Activated gamma-delta T cell treated with anti-CD3 and anti-CD28 coated beads, Interleukin-2, amount 50 U/mL, for 16 hours (primary cell): ENCODE data around the gene SDF4.
"Not testable (repeated sequence)": the region's sequence is repeated elsewhere in the genome, so short reads cannot be mapped to it uniquely, and the experiment has no call there.

Source experiments
- DNase-seq: peaks from one replicate; pipeline ENCODE4 v3.0.0-alpha.2; 2020; ENCODE audit warnings: low read depth

The SDF4 gene

DNA sequence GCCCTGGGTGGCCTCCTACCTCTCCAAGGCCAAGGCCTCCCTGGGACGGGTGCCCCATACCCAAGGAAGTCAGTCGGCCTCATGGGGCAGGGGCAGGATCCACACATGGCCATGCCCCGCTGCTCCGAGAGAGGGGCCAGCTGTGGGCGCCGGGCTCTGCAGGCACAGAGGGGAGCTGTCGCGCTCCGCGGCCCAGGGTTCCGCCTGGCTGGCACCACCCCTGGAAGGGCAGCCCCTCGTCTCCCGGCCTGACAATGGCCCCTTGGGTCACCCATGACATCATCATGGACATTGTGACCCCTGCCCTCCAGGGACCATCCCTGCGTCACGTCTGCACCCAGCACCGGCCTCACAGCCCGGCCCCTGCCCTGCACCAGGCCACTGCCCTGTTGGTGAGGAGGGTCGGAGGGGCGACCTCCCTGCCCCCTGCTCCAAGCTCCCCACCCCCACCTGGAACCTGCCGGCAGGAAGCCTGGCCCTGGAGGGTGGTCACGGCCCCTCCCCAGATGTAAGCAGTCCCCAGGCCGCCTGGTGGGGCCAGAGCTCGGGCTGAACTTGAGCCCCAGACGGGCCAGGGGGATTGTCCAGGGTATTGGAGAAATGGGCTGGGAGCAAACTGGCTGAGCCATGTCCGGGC lies 52.3 kb downstream of the SDF4 start:
- no peak for DNase-seq

DNA sequence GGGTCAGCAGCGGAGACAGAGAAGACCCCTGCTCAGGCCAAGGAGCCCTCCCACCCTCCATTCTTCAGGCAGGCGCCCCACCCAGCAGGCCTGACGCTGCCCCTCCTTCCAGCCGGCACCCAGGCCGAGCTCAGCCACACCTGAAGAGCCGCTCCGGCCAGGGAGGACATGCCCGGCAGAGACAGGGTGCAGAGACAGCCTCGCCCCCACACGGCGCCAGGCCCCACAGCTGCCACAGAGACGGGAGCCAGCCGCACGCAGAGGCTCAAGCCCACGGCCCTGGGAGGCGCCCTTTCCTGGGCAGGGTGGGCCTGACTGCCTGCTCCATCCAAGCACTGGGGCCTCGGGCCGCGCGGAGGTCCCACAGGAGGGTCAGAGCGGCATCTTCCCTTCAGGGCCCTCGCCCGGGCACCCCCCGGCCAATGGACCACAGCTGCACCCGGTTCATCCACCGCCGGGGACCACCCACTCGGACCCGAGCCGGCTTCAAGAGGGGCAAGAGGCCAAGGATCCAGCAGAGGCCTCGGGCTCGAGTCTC lies 52.9 kb downstream of the SDF4 start:
- DNase-seq, result no peak

DNA sequence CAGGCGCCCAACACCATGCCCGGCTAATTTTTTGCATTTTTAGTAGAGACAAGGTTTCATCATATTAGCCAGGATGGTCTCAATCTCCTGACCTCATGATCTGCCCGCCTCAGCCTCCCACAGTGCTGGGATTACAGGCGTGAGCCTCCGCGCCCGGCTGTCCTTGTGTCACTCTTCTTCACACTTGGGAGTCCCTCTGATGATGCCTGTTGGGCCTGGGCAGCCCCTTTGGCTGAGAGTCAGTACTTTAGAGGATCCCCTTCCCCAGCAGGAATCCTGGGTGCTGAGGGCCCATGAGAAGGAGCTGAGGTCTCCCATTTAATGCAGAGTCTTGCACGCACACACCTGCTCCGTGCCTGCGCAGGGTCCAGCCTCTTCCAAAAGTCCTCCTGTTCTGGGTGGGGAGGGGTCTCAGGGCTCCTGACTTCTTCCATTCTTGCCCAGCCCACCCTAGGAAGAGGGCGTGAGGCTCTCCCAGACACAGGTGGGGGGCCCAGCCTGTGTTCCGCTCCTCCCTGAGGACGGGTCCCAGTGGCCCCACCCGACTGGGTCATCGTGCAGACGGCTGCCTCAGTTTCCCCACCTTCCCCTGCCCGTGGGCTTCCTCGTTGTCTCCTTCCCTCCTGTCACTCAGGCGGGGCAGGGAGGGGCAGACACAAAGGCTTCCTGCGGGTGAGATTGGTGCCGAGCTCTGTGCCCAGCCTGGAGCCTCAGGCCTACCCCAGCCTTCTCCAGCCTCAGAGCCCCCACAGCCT lies 54.2 kb downstream of the SDF4 start:
- no peak for DNase-seq

DNA sequence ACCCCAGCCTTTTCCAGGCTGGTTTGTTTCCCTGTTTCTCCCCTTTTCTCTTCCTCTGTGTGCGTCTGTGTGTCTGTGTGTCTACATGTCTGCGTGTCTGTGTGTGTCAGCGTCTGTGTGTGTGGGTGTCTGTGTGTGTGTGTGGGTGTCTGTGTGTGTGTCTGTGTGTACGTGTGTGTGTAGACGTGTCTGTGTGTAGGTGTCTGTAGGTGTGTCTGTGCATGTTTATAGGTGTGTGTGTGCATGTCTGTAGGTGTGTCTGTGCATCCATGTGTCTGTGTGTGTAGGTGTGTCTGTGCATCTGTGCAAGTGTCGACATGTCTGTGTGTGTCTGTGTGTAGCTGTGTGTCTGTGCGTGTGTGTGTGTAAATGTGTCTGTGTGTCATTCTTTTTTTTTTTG lies 54.9 kb downstream of the SDF4 start:
- no peak for DNase-seq

DNA sequence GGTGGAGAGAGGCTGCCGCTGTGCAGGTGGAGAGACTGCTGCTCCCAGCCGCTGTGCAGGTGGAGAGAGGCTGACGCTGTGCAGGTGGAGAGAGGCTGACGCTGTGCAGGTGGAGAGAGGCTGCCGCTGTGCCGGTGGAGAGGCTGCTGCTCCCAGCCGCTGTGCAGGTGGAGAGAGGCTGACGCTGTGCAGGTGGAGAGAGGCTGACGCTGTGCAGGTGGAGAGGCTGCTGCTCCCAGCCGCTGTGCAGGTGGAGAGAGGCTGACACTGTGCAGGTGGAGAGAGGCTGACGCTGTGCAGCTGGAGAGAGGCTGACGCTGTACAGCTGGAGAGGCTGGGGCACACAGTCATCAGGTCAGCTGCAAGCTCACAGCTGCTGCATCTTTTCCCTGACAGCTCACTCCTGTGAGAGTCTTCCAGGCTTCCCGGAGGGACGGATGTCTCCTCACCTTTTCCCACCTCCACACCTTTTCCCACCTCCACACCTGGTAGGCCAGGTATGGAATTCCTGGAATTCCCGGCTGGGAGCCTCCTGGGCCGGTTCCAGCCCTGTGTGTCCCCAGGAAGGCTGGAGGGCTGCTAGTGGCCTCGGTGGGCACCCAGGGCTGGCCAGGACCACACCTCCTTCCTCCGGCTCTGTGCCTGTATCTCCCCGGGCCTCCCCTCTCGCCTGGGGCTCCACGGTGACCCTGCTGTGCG lies 55.6 kb downstream of the SDF4 start:
- not testable (repeated sequence) for DNase-seq

DNA sequence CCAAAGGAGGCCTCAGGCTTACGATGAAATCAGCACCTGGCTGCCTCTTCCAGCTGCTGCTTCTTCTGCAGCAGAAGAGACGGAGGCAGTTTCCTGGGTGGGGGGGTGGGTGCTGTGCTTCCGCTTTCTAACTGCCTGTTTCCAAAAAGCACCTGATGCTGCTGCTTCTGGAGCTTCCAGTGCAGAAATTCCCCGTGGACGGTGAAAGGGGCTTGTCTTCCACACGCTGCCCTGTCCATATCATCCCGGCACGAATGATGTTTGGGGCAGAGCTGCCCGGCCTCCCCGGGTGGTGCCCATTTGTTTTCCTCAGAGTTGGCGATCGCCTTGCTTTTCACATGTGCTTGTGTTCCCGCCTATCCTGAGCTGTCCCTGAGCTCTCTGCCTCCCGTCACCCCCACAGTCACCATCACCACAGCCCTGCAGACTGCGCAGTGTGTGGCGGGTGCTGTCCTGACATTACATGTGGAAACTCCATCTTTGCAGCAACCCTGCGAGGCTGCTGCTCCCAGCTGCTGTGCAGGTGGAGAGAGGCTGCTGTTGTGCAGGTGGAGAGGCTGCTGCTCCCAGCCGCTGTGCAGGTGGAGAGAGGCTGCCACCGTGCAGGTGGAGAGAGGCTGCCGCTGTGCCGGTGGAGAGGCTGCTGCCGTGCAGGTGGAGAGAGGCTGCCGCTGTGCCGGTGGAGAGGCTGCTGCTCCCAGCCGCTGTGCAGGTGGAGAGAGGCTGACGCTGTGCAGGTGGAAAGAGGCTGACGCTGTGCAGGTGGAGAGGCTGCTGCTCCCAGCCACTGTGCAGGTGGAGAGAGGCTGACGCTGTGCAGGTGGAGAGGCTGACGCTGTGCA lies 56.4 kb downstream of the SDF4 start:
- no peak for DNase-seq

DNA sequence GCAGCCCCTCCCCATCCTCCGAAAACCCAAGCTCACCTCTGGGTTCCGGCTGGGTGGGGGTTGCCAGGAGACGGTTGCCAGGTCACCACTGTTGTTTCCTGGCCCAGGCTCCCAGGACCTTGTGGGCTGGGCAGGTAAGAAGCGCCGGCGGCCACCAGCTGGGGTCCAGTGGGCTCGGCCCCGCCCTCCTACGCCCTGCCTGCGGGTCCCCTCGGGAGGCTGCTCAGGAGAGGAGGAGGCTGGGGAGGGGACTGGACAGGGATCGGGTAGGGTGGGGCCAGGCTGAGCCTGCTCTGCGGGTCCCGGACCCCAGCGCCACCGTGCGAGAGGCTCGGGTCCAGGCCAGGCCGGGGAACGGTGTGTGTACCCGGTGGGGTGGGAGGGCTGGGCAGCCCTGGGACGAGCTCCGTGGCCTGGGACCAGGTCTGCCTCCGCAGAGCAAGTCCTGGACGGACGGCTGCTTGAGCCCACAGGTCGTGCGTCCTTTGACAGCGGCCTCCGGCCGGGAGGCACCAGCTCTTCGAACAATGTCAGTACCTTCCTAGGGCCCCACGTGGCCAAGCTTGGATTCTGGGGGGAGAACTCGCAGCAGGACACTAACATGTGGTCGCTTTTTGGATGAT lies 57.9 kb downstream of the SDF4 start, which contains the start of gene TTLL10:
TTLL10 (plus strand) TSS at position 88 of the 623 bp plus-strand sequence. CDS start 5,336 bp downstream, outside the sequence.
- peak; percentile 24 for DNase-seq

DNA sequence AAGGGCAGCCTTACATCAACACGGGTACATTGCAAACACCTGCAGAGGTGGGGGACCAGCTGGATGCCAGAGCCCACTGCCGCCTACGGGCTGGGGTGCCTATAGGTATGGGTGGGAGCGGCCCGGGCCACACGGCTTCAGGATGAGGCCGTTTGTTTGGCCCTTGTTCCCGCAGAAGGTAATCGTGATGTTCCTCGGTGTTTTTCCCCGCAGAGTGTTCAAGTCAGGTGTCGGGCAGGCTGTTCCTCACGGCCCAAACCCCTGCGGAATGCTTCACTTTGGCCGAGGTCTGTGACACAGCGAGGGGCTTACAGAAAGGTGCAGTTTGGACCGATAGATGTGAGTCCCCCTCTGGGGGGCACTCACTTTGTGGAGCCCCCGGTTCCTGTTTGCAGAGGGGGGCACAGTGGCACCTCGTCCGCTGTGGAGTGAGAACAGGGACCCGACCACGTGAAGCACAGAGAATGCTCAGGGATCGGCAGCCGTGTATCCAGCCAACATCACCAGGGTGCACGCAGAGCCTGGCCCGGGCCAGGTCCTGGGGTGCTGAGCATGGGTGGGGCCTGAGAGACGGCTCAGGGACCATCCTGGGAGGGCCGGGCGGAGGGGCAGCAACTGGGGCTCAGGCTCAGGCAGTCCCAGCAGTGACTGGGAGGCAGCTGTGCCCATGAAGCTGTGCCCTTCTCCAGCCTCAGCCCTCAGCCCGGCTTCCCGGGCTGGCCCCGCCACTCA lies 58.6 kb downstream of the SDF4 start:
- DNase-seq, result no peak

DNA sequence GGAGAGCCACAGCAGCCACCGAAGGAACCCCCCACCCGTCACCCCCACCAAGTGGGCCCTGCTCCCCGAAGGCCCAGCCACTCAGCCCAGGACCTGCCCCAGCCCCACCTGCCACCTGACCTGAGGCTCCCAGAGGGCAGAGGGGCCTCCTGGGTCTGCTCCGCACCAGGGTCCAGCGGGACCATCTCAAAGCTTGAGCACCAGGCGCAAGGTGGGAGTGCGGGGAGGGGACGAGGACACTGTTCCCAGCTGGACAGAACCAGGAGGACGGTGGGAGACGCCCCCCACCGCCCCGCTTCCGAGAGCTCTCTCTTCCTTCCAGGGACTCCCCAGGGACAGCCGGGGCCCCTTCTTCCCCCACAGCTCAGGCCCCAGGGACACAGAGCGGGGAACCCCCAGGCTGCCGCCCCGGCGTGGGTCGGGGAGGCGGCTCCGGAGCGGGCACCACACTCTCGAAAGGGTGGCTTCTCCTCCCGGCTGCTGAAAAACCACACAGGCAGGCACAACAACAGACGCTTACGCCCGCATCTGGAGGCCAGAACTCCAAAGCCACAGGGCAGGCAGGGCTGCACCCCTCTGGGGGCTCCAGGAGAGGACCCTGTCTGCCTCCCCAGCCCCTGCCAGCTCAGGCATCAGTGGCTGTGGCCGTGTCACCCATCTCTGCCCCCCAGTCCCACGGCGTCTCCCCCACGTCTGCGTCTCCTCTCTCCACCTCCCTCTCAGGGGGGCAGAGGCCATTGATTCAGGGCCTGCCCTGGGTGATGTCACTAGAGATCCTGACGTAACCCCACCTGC lies 60.1 kb downstream of the SDF4 start:
- DNase-seq, result no peak

DNA sequence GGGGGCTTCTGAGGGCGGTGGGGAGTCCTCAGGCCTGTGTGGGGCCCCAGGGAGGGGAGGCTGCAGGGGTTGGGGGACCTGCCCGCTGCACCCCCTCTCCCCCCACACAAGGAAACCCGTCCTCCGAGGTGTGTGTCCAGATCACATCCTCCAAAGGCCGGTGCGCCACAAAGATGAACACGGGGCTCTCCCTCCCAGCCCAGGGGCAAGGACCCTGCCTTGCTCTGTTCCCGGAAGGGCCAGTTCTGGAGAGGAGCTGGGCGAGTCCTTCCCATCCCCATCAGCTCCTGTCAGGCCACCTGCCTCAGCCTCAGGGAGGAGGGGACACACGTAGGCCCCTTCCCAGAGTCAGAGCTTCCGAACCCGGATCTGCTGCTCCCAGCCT lies 60.6 kb downstream of the SDF4 start:
- DNase-seq, result no peak

DNA sequence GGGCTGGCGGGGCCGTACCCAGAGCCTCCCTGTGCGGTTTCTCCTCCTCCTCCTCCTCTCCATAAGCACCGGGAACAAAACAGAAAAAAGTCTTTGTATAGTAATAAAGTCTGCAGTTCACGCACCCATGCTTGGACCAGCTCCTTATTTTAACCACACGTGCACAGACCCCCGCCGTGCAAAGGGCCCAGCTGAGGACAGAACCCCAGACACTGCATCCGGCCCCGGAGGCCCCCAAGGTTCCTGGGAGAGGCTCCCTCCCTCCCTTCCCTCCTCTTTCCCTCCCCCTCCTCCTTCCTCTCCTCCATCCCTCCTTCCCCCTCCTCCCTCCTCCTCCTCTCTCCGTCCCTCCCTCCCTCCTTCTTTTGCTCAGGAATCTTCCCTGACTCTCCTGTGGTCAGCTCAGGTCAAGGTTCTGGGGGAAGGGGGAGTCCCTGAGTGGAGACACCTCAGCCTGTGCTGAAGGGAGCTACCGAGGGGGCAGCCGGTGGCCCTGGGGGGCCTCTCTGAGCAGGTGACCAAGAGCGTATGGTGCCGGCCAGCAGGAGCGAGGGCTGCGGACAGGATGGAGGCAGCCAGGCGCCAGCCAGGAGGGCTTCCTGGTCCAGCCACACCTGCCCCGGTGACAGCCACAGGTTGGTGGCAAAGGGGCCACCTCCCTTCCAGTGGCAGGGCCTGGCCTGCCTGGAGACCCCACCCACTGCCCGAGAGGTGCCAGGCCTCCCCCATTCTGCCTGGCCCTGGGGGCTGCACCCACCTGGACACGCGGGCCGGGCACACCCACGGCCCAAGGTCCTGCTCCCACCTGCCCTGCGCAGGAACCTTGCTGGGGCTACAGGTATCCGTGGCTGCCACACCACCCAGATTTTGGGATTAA lies 61.3 kb downstream of the SDF4 start:
- no peak for DNase-seq

DNA sequence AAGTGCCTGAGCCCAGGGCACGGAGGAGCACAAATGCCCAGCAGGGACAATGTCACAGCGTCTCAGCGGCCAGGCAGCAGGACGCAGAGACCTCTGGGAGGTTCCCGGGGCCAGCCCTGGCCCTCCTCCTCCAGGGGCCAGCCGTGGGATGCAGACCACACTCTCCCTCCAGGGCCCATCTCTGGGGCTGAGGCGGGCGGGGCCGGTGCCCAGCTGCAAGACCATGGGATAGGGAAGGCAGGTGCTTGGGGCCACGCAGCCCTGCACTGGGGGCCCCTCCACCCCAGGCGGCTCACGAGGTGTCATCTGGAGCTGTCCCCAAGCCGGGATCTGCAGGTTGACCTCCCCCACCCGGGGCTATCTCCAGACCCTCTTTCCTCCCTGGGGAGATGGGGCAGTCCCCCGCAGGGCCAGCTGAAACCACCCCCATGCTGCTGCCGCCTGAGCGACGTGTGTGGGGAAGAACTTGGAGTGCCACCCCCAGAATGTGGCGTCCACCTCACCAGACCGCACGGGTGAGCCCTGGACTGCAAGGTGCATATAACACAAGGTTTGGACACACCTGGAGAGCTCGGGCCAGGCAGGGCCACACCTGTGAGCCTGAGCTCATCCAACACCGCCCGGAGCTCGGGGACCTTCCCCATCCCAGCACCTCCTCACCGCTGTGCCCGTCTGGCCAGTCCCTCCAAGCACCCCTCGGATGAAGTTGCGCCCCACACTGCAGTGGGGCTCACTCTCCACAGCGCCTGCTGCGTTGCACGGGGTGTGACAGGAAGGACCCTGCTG lies 62.2 kb downstream of the SDF4 start:
- no peak for DNase-seq

DNA sequence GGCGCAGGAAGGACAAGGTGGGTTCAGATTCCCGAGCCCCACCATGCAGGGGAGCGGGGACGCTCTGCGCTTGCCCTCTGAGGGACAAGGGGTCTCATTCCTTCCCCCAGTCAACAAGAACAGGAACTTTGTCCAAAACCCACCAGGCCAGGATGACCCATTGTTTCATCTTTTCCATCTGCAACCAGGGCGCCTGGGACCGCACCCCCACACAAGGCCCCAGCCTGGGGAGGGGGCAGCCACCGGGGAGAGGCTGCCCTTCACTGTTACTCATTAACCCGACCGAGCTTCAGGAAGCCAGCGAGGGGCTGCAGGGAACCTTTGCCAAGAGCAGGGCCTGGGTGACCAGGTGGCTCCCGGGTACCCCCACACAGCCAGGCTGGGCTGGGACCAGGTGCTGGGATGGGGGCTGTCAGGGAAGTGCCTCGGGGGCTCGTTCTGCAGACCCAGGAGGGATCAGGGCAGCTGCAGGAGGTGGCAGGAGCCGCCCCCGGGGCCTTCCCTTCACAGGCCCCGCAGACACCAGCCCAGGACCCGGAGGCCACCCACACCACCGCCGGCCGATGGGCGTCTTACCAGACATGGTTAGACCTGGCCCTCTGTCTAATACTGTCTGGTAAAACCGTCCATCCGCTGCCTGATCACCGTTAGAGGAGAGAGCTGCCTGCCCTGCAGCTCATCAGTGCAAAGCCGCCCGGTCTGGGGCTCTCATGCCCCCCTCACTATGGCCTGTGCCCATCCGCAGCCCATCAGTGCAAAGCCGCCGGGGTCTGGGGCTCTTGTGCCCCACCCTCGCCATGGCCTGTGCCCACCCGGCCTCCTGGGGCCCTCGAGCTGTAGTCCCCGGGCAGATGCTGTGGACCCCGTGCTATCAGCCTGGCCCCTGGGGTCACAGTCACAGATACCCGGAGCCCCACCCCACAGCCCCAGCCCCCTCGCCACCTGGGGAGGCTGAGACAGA lies 63.1 kb downstream of the SDF4 start:
- no peak for DNase-seq

DNA sequence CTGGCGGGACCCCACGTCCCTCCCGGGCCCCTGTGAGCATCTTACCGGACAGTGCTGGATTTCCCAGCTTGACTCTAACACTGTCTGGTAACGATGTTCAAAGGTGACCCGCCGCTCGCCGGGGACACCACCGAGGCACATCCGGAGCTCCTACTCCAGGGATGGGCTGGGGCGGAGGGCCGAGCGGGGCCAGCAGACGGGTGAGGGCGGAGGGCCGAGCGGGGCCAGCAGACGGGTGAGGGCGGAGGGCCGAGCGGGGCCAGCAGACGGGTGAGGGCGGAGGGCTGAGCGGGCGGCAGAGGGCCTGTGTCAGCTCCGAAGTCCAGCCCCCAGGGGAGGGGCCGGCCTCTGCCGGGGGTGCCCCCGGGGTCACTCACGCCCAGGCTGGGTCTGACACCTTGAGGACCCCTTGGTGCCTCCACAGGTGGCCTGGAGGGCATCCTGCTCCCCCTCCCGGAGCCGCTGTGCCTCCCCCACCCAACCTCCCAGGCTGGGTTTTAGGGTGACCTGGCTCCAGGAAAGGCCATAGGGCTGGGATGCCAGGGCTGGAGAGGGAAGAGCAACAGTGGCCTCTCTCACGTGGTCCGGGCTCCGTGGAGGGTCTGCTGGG lies 63.9 kb downstream of the SDF4 start:
- no peak for DNase-seq

DNA sequence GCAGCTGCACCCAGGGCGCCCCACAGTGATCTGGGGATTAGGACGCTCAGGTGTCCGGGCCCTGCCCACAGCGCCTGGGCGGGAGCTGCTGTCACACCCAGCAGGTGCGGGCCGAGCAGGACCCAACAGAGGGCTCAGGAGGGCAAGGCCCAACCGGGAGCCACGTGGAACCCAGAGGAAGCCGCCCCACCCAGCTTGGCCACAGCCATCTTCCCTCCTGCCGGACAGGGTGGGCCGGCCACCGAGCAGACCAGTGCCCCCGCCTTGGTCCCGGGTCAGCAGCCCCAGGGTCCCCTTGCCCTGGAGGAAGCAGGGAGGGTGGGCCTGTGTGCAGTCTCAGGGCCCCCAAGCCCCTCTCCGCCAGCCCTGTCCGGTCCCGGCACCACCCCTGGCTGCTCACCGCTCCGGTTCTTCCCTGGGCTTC lies 64.4 kb downstream of the SDF4 start:
- no peak for DNase-seq
